ENCODE measurements around the gene TNS1. TPM values are rescaled to one million over a fixed set of nuclear protein-coding genes. Genes with fewer than 3 reads are reported as not detected.

Gene TNS1
- total RNA-seq, 1 donor from 2014 or later, result 59.2 TPM

DNA sequence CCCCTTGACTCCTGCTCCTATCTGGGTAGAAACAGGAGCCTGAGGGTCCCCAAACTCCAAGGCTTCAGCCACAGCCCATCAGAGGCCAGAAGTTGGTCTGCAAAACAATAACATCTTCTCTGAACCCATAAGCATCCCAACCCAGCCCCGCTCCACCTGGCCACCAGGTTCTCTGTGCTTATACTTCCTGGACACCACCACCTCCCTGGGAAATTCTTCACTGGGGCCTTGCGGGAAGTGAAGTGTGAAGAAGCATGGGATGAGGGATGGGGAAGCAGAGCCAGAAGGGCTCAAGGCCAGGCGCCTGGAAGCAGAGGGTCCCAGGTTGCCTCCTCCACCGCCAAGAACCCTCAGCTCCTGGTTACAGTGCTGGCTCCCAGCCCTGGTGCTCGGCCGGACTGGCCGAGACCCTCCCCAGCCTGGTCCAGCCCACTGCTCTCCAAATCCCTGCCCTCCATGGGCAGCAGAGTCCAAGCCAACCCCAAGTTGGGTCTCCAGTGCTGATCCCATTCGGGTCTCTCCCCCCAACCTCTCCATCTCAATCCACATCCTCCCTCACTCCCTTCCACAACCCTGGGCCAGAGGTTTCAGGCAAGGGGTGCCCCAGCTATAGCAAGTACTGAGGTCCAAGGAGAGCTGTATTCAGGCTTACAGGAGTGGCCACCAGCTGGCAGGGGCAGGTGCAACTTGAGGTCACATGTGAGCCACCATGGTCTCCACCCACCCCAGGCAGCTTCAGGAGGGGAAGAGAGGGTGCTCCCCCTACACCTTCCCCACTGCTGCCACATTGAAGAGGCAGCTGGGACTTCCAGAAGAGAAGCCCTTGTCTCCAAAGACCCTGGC, 60.7 kb downstream of the TNS1 start:
- Mint-ChIP-seq H3K27me3 (no peaks in the 10 kb centered on the region), H3K36me3 (no peaks in the 10 kb centered on the region), H3K4me3 (peak overlapping the region; percentile 85), H3K4me1 (ENCODE audit: unreplicated experiment) (peaks cover 37% of the 10 kb centered on the region), H3K27ac (peak overlapping the region; percentile 51), H3K9me3 (no peaks in the 10 kb centered on the region)
- DNase-seq (ENCODE audit: extremely low spot score, unreplicated experiment), result no peak
- TF ChIP-seq, protein P1, sequence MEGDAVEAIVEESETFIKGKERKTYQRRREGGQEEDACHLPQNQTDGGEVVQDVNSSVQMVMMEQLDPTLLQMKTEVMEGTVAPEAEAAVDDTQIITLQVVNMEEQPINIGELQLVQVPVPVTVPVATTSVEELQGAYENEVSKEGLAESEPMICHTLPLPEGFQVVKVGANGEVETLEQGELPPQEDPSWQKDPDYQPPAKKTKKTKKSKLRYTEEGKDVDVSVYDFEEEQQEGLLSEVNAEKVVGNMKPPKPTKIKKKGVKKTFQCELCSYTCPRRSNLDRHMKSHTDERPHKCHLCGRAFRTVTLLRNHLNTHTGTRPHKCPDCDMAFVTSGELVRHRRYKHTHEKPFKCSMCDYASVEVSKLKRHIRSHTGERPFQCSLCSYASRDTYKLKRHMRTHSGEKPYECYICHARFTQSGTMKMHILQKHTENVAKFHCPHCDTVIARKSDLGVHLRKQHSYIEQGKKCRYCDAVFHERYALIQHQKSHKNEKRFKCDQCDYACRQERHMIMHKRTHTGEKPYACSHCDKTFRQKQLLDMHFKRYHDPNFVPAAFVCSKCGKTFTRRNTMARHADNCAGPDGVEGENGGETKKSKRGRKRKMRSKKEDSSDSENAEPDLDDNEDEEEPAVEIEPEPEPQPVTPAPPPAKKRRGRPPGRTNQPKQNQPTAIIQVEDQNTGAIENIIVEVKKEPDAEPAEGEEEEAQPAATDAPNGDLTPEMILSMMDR (conservative IDR thresholded peaks at IDR 0.05), result no peak

DNA sequence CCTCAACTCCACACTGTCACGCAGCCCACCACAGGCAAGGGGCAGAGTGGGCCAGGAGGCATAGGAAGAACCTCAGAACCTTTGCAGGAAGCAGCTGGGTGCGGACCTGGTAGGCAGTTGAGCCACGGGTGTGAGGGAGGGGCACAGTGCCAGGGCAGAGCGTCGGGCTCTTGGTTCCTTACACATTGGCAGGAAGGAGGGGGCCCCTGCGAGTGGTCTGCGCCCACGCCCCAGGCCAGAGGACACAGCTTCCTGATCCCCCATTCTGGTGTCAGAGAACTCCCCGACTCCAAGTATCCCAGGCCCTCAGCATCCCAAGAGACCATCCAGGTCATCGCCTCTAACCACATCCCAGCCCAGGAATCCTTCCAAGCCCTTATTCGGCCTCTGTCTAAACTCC, 61.5 kb downstream of the TNS1 start:
- no peaks in the 10 kb centered on the region for H3K9me3 Mint-ChIP-seq
- TF ChIP-seq, protein P1 (conservative IDR thresholded peaks at IDR 0.05), result no peak
- H3K27ac Mint-ChIP-seq, result peak overlapping the region; percentile 51
- H3K4me3 Mint-ChIP-seq, result peak overlapping the region; percentile 85
- H3K36me3 Mint-ChIP-seq, result peaks cover 5% of the 10 kb centered on the region
- no peaks in the 10 kb centered on the region for H3K27me3 Mint-ChIP-seq
- peaks cover 37% of the 10 kb centered on the region for H3K4me1 Mint-ChIP-seq (ENCODE audit: unreplicated experiment)
- no peak for DNase-seq (ENCODE audit: extremely low spot score, unreplicated experiment)

DNA sequence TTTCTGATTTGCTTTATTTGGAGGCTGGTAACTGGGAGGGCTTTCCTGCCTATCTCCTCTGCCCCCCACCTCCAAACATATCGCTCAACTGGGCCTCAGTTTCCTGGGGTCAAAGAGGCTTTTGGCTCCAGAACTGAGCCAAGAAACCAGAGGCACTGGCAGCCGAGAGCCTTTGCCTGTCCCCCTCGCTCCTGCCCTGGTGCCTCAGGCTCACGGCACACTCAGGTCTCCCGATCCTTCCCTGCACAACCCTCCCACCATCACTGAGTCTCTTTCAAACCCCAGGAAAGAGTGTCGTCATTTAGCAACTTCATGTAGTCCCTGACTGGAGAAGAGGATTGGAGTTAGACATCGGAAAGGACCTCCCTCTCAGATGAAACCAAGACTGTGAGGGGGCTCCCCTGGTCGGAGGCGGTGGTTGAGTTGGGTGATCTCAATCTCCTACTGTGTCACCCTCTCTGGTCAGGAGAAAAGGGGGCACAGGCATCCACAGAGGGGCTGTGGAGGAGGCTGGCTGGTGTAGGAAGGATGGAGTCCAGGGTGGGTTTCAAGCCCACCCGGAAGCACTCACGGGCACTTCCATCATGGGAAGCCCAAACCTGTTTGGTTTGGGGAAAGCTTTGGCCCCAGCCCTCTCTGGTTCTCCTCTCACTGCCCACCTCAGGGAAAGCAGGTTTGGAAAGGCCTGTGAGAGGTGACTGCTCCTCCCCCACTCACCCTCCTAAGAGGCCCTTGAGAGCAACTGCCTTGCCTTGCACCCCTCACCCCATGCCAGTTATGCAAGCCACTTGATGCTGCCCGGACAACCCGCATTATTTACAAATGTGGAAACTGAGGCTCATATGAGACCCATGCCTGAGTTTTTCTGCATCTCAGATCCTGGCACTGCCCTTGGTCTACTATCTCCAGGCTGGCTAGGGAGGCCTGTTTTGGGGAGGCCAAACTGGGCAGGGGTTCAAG, 62.3 kb downstream of the TNS1 start:
- no peaks in the 10 kb centered on the region for H3K9me3 Mint-ChIP-seq

DNA sequence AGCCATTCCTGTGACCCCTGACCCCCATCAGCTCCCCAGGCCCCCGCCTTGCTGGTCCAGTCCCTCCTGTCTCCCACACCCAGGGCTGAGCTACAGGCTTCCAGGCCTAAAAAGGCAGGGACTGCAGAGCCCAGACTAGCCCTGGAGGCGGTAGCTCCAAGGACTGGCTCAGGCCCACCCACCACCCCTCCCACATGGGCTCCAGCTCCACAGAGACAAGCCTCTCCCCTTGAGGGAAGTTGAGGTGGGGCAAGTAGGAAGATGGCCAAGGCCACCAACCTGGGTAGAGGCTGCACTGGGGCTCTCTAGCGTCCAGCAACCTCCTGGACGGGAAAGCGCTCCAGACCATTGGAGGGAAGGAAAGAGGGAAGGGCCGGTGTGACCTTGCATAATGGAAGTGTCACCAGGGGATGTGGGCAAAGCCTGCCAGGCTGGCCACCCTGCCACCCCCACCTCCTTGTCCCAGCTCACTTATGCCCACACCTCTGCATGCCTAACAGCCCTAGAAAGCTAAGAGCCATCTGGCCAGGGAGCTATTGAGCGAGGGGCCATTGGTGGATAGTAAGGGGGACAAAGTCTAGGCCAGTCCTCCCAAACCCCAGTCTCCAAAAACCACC, 63.1 kb downstream of the TNS1 start:
- no peaks in the 10 kb centered on the region for H3K9me3 Mint-ChIP-seq
- DNase-seq (ENCODE audit: extremely low spot score, unreplicated experiment), result no peak
- peaks cover 9% of the 10 kb centered on the region for H3K36me3 Mint-ChIP-seq
- H3K27ac Mint-ChIP-seq, result no peak overlapping the region
- no peak overlapping the region for H3K4me3 Mint-ChIP-seq
- peaks cover 40% of the 10 kb centered on the region for H3K4me1 Mint-ChIP-seq (ENCODE audit: unreplicated experiment)
- TF ChIP-seq, protein P1 (conservative IDR thresholded peaks at IDR 0.05), result no peak
- no peaks in the 10 kb centered on the region for H3K27me3 Mint-ChIP-seq

More for the DNA sequence above, 62.3 kb downstream of the TNS1 start:
- Mint-ChIP-seq H3K36me3 (peaks cover 9% of the 10 kb centered on the region), H3K4me1 (ENCODE audit: unreplicated experiment) (peaks cover 39% of the 10 kb centered on the region), H3K4me3 (peak overlapping the region; percentile 59), H3K27ac (peak overlapping the region; percentile 80), H3K27me3 (no peaks in the 10 kb centered on the region)
- TF ChIP-seq, protein P1 (conservative IDR thresholded peaks at IDR 0.05), result no peak
- DNase-seq (ENCODE audit: extremely low spot score, unreplicated experiment), result no peak

DNA sequence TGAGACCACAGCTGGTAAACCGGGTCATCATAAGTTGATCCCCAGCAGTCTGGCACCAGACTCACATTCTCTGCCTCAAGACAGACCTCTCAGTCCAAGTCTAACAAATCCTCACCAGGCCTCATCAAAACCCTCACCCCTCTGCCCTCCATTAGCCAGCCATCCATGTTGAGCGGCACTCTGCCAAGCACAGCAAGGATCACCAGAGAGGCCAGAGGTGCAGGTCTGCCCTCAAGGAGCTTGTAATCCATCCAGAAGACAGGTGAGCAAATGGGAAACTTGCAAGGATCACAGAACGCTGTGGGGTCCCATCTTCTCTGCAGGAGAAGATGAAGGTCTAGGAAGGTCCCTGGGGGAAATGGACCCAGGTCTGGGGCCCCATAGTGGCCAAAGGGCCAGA, 63.6 kb downstream of the TNS1 start:
- no peak for DNase-seq (ENCODE audit: extremely low spot score, unreplicated experiment)
- H3K36me3 Mint-ChIP-seq, result peaks cover 9% of the 10 kb centered on the region
- H3K4me1 Mint-ChIP-seq (ENCODE audit: unreplicated experiment), result peaks cover 41% of the 10 kb centered on the region
- no peak overlapping the region for H3K4me3 Mint-ChIP-seq
- TF ChIP-seq, protein P1 (conservative IDR thresholded peaks at IDR 0.05), result no peak
- H3K9me3 Mint-ChIP-seq, result no peaks in the 10 kb centered on the region
- H3K27ac Mint-ChIP-seq, result no peak overlapping the region
- H3K27me3 Mint-ChIP-seq, result no peaks in the 10 kb centered on the region

Measured in type B pancreatic cell (in vitro differentiated cells).